Calu3 (cell line): ENCODE measurements around the gene ABCB9. TPM values are rescaled to one million over a fixed set of nuclear protein-coding genes. Genes with fewer than 3 reads are reported as not detected.

Source experiments
- BruUV-seq: library from RNA; stranded (reverse); fragments of 400-500 nt; replicated peaks from 2 replicates; lab custom pipeline; 2021; lab: Mats Ljungman, UMichigan
- CTCF ChIA-PET: fragments of 300-600 bp; sonication (Branson Sonifier 250); formaldehyde crosslinking; loops from one replicate; lab custom pipeline; 2022; ENCODE audit warnings: antibody characterized with exemption; lab: Charles Lee
- DNase-seq: peaks from one replicate; pipeline ENCODE4 v3.0.0; 2022
- H3K27ac Mint-ChIP-seq: one replicate; pipeline ENCODE4 v1.8.0; 2022; ENCODE audit warnings: mixed read lengths; ENCODE audit not compliant: unreplicated experiment
- H3K27me3 Mint-ChIP-seq: one replicate; pipeline ENCODE4 v1.8.0; 2022; ENCODE audit warnings: mixed read lengths; ENCODE audit not compliant: unreplicated experiment
- H3K36me3 Mint-ChIP-seq: one replicate; pipeline ENCODE4 v1.8.0; 2022; ENCODE audit warnings: mild to moderate bottlenecking, moderate library complexity, mixed read lengths; ENCODE audit not compliant: insufficient read depth, unreplicated experiment
- H3K4me1 Mint-ChIP-seq: one replicate; pipeline ENCODE4 v1.8.0; 2022; ENCODE audit warnings: mild to moderate bottlenecking, low read depth, mixed read lengths; ENCODE audit not compliant: unreplicated experiment
- H3K4me3 Mint-ChIP-seq: one replicate; pipeline ENCODE4 v1.8.0; 2022; ENCODE audit warnings: mild to moderate bottlenecking, low read depth, moderate library complexity, mixed read lengths; ENCODE audit not compliant: unreplicated experiment
- H3K9me3 Mint-ChIP-seq: one replicate; pipeline ENCODE4 v1.8.0; 2022; ENCODE audit warnings: low read depth, mixed read lengths; ENCODE audit not compliant: unreplicated experiment
- intact Hi-C: fragments of 100-400 bp; cut with micrococcal nuclease; formaldehyde crosslinking; loops from one replicate; pipeline ENCODE4 v1.10.0; 2022; ENCODE audit not compliant: unreplicated experiment
- total RNA-seq: library from RNA; stranded (reverse); gene quantifications from 2 replicates; pipeline ENCODE4 v1.2.3, GENCODE V29; 2022
- TF ChIP-seq, protein P1 (sequence below): fragments of 200-600 bp; IDR thresholded peaks from one replicate; pipeline ENCODE4 v1.8.0; 2022; ENCODE audit warnings: antibody characterized with exemption; ENCODE audit not compliant: unreplicated experiment

The ABCB9 gene
- total RNA-seq, 1 experiment from 2014 or later = 25.6 TPM

DNA sequence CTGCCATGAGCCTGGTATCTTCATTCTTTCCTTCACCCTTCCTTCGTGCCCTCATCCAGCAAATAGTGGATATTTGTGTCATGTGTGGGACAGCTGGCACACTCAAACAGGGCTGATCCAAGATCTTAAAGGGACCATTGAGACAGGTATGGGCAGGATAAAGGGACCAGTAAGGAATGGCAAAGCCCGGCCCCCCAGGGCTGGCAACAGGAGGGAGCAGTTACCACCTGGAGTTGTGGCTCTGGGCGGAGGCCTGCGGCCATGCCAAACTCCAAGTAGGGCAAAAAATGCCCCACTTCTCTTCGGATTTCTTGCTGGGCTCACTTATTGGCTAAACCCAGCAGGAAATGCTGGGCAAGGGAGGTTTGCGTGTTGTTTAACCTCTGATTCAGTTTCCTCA is 10.9 kb upstream of the ABCB9 start:
- Mint-ChIP-seq H3K4me1 (no peaks in the 10 kb centered on the region), H3K27me3 (no peaks in the 10 kb centered on the region), H3K36me3 (peaks cover 68% of the 10 kb centered on the region), H3K9me3 (no peaks in the 10 kb centered on the region), H3K4me3 (no peak overlapping the region), H3K27ac (no peak overlapping the region)
- no peak for DNase-seq
- CTCF ChIA-PET = no interaction called here
- no TSS peak for BruUV-seq
- TF ChIP-seq, protein P1, sequence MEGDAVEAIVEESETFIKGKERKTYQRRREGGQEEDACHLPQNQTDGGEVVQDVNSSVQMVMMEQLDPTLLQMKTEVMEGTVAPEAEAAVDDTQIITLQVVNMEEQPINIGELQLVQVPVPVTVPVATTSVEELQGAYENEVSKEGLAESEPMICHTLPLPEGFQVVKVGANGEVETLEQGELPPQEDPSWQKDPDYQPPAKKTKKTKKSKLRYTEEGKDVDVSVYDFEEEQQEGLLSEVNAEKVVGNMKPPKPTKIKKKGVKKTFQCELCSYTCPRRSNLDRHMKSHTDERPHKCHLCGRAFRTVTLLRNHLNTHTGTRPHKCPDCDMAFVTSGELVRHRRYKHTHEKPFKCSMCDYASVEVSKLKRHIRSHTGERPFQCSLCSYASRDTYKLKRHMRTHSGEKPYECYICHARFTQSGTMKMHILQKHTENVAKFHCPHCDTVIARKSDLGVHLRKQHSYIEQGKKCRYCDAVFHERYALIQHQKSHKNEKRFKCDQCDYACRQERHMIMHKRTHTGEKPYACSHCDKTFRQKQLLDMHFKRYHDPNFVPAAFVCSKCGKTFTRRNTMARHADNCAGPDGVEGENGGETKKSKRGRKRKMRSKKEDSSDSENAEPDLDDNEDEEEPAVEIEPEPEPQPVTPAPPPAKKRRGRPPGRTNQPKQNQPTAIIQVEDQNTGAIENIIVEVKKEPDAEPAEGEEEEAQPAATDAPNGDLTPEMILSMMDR = no peak
- intact Hi-C loops = loop anchor here (5.0 kb wide), 1 partner anchor 260 kb away; no protein-coding TSS in a partner anchor

DNA sequence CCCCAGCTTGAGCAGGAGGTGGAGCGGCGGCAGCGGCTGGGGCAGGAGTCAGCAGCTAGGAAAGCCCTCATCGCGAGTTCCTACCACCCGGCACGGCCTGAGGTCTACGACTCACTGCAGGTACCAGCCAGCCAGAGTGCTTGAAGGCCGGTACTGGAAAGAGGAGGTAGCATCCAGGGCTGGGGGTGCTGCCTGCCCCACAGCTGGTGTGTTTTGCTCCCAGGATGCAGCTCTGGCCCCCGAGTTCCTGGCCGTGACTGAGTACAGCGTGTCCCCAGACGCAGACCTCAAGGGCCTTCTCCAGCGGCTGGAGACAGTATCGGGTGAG is 10.3 kb upstream of the ABCB9 start:
- no peak overlapping the region for H3K27ac Mint-ChIP-seq
- no peak for DNase-seq
- H3K9me3 Mint-ChIP-seq = no peaks in the 10 kb centered on the region
- TF ChIP-seq, protein P1 = no peak
- no peaks in the 10 kb centered on the region for H3K27me3 Mint-ChIP-seq
- intact Hi-C loops = loop anchor here (5.0 kb wide), 1 partner anchor 261 kb away; no protein-coding TSS in a partner anchor
- CTCF ChIA-PET = interaction anchor here (0.6 kb wide), 1 partner anchor 30 kb away, joined by 4 read pairs; no protein-coding TSS in a partner anchor
- H3K4me3 Mint-ChIP-seq = peak overlapping the region; percentile 98
- no TSS peak for BruUV-seq
- H3K36me3 Mint-ChIP-seq = peaks cover 62% of the 10 kb centered on the region
- no peaks in the 10 kb centered on the region for H3K4me1 Mint-ChIP-seq

DNA sequence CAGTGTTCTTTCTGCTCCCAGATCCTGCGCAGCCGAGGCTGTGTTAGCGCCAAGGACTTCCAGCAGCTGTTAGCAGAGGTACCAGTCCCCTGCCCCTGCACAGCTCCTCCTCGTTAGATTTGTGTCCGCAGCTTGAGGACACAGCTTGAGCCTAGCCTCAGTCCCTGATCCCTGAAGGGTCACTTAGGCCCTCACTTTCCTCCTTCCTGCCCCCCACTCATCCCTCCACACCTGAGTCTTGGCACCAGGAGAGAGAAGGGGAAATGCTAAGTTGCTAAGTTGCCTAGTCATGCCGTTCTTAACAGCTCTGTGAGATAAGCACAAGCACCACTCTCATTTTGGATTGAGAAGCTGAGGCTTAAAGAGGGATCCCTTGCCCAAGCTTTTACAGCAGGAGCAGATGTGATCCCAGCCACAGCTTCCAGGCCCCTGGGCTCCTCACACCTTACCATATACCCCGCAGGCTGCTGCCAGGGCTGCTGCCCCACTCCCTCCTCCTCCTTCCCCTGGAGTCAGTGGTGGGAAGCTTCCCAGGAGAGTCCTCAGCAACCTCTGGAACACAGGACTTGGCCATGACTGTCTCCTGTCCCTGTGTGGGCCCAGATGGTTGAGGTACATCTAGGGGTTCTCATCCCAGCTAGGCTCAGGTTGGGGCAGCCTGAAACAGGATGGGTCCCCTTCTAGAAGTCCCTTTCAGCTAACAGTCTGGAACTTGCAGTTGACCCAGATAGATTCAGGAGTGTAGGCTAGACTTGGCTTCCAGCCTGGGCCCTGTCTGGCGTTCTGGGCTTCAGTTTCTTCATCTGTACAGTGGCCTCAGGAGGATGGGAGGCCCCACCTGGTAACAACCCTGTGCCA is 9.8 kb upstream of the ABCB9 start:
- intact Hi-C loops = loop anchor here (5.0 kb wide), 1 partner anchor 261 kb away; no protein-coding TSS in a partner anchor
- Mint-ChIP-seq H3K27ac (peak overlapping the region; percentile 94), H3K4me1 (no peaks in the 10 kb centered on the region), H3K4me3 (peak overlapping the region; percentile 98), H3K36me3 (peaks cover 56% of the 10 kb centered on the region), H3K9me3 (no peaks in the 10 kb centered on the region), H3K27me3 (no peaks in the 10 kb centered on the region)
- DNase-seq = no peak
- BruUV-seq = no TSS peak
- CTCF ChIA-PET = interaction anchor here (0.6 to 2.4 kb wide), 3 partner anchors 10 to 217 kb away, joined by 4 to 12 read pairs (median 4); partner anchors contain the start of gene ABCB9
- TF ChIP-seq, protein P1 = no peak

DNA sequence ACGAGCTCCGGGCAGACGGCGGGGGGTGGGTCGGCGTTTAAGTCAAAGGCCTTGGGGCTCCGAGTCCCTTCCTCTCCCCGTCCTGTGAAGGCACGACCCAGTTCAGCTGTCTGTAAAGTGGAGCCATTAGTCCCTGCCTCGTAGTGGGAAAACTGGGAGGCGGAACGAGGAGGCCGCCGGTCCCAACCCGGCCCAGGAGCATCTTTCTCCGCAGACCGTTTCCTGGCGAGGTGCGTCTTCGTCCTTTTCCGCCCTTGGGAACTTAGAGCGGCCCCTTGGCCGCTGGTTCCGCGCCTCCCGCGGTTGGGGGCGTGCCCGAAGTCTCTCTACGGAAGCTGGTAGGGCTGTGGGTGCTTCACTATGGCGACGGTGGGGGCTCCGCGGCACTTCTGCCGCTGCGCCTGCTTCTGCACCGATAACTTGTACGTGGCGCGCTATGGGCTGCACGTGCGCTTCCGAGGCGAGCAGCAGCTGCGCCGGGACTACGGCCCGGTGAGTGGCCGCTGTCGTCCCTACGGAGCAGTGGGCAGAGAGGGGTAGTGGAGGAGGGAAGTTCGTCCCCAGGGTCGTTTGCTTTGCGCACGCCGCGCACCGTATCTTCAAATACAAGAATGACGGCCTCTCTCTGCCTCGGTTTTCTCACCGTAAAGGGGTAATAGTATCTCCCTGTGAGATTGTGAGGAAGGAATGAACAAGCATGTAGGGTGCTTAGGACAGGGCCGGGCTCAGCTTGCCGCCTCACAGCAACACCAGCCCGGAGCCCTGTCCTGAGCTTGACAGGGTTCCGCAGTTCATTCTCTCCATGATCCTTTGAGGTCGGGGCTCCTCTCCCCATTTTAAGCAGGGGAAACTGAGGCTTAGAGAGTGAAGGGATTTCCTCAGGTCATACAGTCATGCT is 8.9 kb upstream of the ABCB9 start, which contains the start of gene OGFOD2:
Gene OGFOD2 (plus strand): TSS at position 353 of the 898 bp plus-strand sequence. CDS start 8 bp downstream, at position 361.
- Mint-ChIP-seq H3K4me1 (no peaks in the 10 kb centered on the region), H3K36me3 (peaks cover 47% of the 10 kb centered on the region), H3K27ac (peak within 1 kb of the TSS; percentile 94), H3K9me3 (no peaks in the 10 kb centered on the region), H3K27me3 (no peaks in the 10 kb centered on the region), H3K4me3 (peak within 1 kb of the TSS; percentile 98)
- intact Hi-C loops = loop anchor here (5.0 kb wide), 1 partner anchor 262 kb away; no protein-coding TSS in a partner anchor
- DNase-seq = peak; percentile 95
- BruUV-seq = TSS peak; percentile 32
- CTCF ChIA-PET = interaction anchor here (0.6 to 2.4 kb wide), 5 partner anchors 9 to 263 kb away, joined by 3 to 12 read pairs (median 4); partner anchors contain the start of gene ABCB9
- TF ChIP-seq, protein P1 = no peak
